Uterus (tissue), 4 donors: ENCODE measurements around the gene CRYZL1. TPM values are rescaled to one million over a fixed set of nuclear protein-coding genes. Genes with fewer than 3 reads are reported as not detected.

Experiments
- DNase-seq, 2 donors: peaks; one replicate each; pipeline ENCODE4 v3.0.0-alpha.2; 2019 to 2020
- H3K27ac ChIP-seq, 2 donors: fragments of 200-600 bp; sonication (generic); 1 replicate in 1 of 2; 2 replicates in 1 of 2; pipeline ENCODE4 v1.5.1; 2016 to 2018
- H3K27me3 ChIP-seq, 2 donors: fragments of 200-600 bp; sonication (generic); one replicate each; pipeline ENCODE4 v1.5.1; 2018 to 2019; ENCODE audit warnings: control low read depth in 1 of 2
- H3K36me3 ChIP-seq, 2 donors: fragments of 200-600 bp; sonication (generic); one replicate each; pipeline ENCODE4 v1.5.1; 2019; ENCODE audit warnings: control low read depth in 1 of 2
- H3K4me1 ChIP-seq, 2 donors: fragments of 200-600 bp; sonication (generic); one replicate each; pipeline ENCODE4 v1.5.1; 2018 to 2019; ENCODE audit warnings: control low read depth in 1 of 2
- H3K4me3 ChIP-seq, 2 donors: fragments of 200-600 bp; sonication (generic); 1 replicate in 1 of 2; 2 replicates in 1 of 2; pipeline ENCODE4 v1.5.1; 2018 to 2019; ENCODE audit warnings: mild to moderate bottlenecking in 1 of 2
- H3K9me3 ChIP-seq, 2 donors: fragments of 200-600 bp; sonication (generic); one replicate each; pipeline ENCODE4 v1.5.1; 2019; ENCODE audit warnings: control low read depth in 1 of 2
- CTCF ChIP-seq, 4 experiments: fragments of 200-600 bp in 2 of 4; fragments of 450-650 bp in 2 of 4; sonication (generic) in 2 of 4; IDR thresholded peaks; one replicate each; pipeline ENCODE4 v1.5.1; 2016 to 2019; ENCODE audit warnings: antibody characterized with exemption in 4 of 4, mild to moderate bottlenecking in 2 of 4, moderate library complexity in 1 of 4
- POLR2A ChIP-seq, 2 donors: fragments of 450-650 bp; IDR thresholded peaks; one replicate each; pipeline ENCODE4 v1.6.1; 2016; ENCODE audit warnings: antibody characterized with exemption in 2 of 2, mild to moderate bottlenecking in 1 of 2, moderate library complexity in 1 of 2
- intact Hi-C: fragments of 100-400 bp; cut with DNase I; formaldehyde crosslinking; loops from one replicate; pipeline ENCODE4 v1.15.1; 2023; ENCODE audit warnings: low total_unique reads
- total RNA-seq, 4 donors: library from RNA; depleted of rRNA in 3 of 4; stranded (reverse); fragments of >200 nt in 3 of 4; gene quantifications; one replicate each; pipeline versions ENCODE4 v1.1.0 to v1.2.4, GENCODE V29; 2014 to 2023
- donor health status: DM: yes; HTN: yes; CAD: no.

Gene CRYZL1
- total RNA-seq, 4 donors from 2014 or later, result 66.8 to 147 (median 67.3) TPM

- H3K27ac ChIP-seq, result peak overlapping the region; percentile 92 to 93
- H3K9me3 ChIP-seq, result no peaks in the 10 kb centered on the region
- no peaks in the 10 kb centered on the region for H3K27me3 ChIP-seq
- H3K4me1 ChIP-seq, result peaks cover 3 to 12% of the 10 kb centered on the region in 2 donors
- no peaks in the 10 kb centered on the region for H3K36me3 ChIP-seq
- intact Hi-C loops, result no loop called here
- no peak for TF ChIP-seq CTCF (IDR thresholded peaks at IDR 0.05)
- no peak for TF ChIP-seq POLR2A (IDR thresholded peaks at IDR 0.05)
- peak overlapping the region; percentile 58 to 97 for H3K4me3 ChIP-seq
- DNase-seq, result peak; percentile 39 to 46
These were observed 3.0 kb upstream of the CRYZL1 start for GRCh38 chr21:33644383-33645074.

- H3K36me3 ChIP-seq, result no peaks in the 10 kb centered on the region
- DNase-seq, result no peak
- peak overlapping the region; percentile 92 to 93 for H3K27ac ChIP-seq
- H3K9me3 ChIP-seq, result no peaks in the 10 kb centered on the region
- peak overlapping the region; percentile 58 to 97 for H3K4me3 ChIP-seq
- H3K27me3 ChIP-seq, result no peaks in the 10 kb centered on the region
- intact Hi-C loops, result no loop called here
- TF ChIP-seq CTCF (IDR thresholded peaks at IDR 0.05) (no peak), POLR2A (IDR thresholded peaks at IDR 0.05) (no peak)
- peaks cover 3 to 12% of the 10 kb centered on the region in 2 donors for H3K4me1 ChIP-seq
These were observed 2.2 kb upstream of the CRYZL1 start for GRCh38 chr21:33643658-33644311.

GRCh38 chr21:33642896-33643657 lies 1.5 kb upstream of the CRYZL1 start:
- peaks cover 3 to 12% of the 10 kb centered on the region in 2 donors for H3K4me1 ChIP-seq
- H3K27ac ChIP-seq, result peak overlapping the region; percentile 92 to 93
- intact Hi-C loops, result no loop called here
- TF ChIP-seq POLR2A (IDR thresholded peaks at IDR 0.05) (no peak), CTCF (IDR thresholded peaks at IDR 0.05) (no peak)
- no peaks in the 10 kb centered on the region for H3K9me3 ChIP-seq
- peak overlapping the region; percentile 58 to 97 for H3K4me3 ChIP-seq
- DNase-seq, result peak; percentile 24 to 33
- H3K36me3 ChIP-seq, result no peaks in the 10 kb centered on the region
- H3K27me3 ChIP-seq, result no peaks in the 10 kb centered on the region

GRCh38 chr21:33642027-33642895 lies 720 bp upstream of the CRYZL1 start, which contains the start of gene ITSN1:
ITSN1 (plus strand) TSS chr21:33642501; CDS start chr21:33718829, 76,328 bp downstream.
- Histone ChIP-seq H3K4me1 (peaks cover 3 to 12% of the 10 kb centered on the region in 2 donors), H3K9me3 (no peaks in the 10 kb centered on the region), H3K36me3 (no peaks in the 10 kb centered on the region), H3K27ac (peak within 1 kb of the TSS; percentile 92 to 93), H3K4me3 (peak within 1 kb of the TSS; percentile 58 to 97), H3K27me3 (no peaks in the 10 kb centered on the region)
- DNase-seq, result peak; percentile 100
- peak; percentile 88 to 90 for TF ChIP-seq POLR2A (IDR thresholded peaks at IDR 0.05)
- TF ChIP-seq CTCF (IDR thresholded peaks at IDR 0.05), result peak in 2 of 4 experiments; percentile 3
- intact Hi-C loops, result no loop called here
